HG02981 (cell line): ENCODE data around the gene COX7B2.

ENCODE experiments used
- ATAC-seq: cut with Tn5 transposase; IDR thresholded peaks from one replicate; pipeline ENCODE4 v1.9.1; 2021; ENCODE audit warnings: mild to moderate bottlenecking, moderate library complexity; ENCODE audit not compliant: unreplicated experiment

COX7B2 gene

DNA sequence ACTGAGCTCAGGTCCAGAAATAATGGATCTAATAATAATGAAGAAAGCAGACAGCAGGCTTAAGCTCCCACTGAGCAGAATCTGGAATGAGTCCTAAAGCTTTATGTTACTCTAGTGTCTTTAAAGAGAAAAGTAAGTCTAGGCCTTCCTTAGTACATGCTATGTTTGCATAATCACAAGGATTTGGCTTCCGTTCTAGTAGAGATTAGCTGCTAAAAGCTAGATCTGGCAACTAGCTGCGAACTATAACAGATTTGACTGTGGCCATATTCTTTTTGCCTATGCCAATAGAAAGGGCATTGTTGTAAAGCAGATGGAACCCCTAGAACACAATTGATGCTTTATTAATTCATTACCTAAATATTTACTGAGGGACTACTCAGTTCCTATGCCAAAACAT lies 19.0 kb downstream of the COX7B2 start:
- no peak for ATAC-seq

DNA sequence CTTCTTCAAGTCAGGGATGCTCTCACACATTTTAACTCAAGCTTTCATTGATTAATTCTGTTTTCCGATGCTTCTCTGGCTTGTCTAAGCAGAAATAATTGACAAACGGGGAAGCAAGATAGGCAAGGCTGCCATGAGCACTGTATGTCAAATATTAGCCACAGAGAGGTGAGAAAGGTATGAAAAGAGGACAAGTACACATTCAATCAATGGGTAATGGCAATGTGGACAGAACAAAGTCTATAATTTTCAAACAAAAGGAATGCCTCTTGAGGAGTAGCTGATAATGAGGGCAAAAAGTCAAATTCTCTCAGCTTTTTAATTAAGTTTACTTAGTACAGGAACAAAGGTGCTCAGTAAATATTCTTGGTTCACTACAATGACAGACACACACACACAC lies 19.6 kb downstream of the COX7B2 start:
- no peak for ATAC-seq

DNA sequence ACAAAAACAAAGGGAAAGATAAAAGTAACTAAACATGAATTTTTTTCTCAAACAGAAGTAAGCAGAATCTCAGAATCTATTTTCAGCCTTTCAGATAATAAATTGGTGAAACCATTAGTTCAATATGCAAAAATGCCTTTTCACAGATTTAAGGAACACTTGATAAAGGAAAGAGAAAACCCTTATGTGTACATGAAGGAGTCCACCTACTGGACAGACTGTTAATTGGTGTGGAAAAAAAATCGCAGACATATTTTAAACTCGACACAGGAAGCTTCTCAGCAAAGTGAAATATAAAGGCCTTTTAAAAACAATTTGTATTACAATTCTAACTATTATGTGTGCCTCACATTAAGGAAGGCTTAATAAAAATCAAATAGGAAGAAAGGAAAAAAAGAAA lies 22.3 kb downstream of the COX7B2 start:
- ATAC-seq, result no peak

DNA sequence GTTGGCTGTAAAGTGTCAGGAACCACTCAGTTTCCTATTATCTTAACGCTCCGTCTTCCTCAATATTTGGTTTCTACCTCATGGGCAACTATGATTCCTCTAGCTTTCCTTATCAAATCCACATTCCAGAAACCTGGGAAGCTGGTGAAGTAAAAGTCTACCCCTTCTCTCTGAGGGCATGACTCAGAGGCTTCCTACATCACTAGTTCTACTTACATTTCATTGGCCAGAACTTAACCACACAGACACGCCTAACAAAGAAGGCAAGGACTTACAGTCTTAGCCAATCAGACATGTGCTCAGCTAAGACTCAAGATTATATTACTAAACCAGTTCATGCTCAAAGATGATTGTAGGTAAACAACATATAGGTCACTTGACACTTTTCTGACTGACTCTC lies 30.4 kb downstream of the COX7B2 start:
- no peak for ATAC-seq

DNA sequence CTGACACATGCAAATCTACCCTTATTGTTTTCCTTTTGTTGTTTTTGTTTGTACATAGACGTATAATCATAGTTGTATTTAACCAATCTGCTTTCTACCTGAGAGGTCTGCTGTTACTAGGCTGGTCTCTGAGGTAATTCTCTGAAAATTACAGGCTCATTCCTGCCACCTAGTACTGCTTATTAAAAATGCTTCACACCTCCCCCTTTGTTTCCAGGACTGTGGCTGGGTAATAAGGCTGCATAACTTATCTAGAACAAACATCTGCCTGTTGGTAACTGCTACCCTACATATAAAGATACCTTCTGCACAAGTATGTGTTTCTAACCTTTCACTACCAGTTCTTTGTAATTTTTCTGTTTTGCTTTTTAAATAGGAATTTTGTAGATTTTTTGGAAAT lies 34.2 kb downstream of the COX7B2 start:
- no peak for ATAC-seq

DNA sequence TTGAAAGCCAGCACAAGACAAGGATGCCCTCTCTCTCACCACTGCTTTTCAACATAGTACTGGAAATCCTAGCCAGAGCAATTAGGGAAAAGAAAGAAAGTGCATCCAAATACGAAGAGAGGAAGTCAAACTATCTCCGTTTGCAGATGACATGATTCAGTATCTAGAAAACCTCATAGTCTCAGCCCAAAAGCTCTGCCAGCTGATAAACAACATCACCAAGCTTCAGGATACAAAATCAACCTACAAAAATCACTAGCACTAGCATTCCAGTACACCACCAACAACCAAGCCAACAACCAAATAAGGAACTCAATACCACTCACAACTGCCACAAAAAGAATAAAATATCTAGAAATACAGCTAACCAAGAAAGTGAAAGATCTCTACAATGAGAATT lies 38.6 kb downstream of the COX7B2 start:
- ATAC-seq, result no peak

DNA sequence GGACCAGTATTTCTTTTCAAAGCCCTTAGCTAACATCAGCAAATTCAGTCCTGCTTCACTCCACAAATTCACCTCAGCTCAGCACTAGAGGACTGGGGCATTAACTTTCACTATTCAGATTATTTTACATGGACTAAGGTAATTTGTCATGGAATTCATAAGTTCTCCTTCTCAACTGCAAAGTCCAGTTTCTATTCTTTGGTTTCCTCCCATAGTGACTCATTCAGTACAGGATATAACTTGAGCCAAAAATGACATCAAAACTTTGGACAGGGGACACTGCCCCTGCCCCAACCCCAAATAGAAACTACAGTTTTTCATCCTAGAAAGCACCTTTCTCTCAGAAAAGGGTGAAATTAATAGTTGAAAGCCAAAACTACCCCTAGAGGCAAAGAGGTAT lies 52.7 kb downstream of the COX7B2 start:
- no peak for ATAC-seq

DNA sequence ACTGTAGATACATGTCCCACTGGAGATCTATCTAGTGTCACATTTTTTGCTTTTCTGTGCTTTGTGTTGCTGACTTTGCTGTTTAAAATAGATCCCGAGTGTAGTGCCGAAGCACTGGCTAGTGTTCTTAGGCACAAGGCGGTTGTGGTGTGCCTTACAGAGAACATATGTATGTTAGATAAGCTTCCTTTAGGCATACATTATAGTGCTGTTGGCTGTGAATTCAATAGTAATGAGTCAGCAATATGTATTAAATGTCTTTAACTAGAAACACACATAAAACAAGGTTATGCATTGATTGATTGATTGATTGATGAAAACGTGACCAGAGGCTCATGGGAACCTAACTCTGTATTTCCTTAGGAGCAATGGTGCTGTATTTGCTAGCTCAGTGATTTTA lies 56.2 kb downstream of the COX7B2 start:
- no peak for ATAC-seq

DNA sequence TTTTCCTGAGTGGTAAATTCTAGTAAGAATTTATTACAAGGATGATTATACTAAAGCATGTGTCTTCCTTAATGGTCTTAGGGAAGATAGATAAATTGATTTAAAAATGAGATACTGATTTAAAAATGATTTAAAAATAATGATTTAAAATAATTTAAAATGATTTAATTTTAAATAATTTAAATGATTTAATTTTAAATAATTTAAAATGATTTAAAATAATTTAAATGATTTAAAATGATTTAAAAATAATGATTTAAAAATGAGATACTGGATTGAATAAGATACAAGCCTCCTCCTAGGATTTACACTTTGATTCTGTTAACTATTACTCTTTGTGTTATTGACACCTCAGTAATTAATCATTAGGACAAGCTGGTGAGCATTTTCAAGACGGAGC lies 59.0 kb downstream of the COX7B2 start:
- ATAC-seq, result no peak

DNA sequence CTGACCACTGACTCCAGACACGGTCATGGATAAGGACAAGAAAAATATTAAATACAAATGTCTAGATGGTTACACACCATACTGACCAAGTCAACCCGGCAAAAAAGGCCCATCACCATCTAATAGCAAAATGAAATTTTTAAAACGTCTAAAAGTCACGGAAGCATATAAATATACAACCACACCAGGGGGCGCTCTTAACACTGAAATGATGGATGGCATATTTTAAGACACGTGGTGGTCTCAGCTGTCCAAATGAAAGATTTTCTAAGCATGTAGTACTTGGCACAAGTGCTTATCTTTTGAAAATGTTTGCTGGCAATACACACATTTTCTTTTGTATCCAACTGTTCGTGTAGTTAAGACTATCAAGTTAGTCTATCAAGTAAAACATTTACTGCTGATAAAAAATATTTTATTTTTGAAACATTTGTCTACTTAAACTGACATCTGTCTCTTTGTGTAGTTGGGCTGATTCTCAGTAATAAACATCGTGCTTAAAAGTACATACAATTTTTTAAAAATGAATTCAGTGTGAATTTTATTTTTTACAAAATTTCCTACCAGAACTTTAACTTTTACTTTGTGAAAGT lies 64.6 kb downstream of the COX7B2 start:
- ATAC-seq, result peak; percentile 72

DNA sequence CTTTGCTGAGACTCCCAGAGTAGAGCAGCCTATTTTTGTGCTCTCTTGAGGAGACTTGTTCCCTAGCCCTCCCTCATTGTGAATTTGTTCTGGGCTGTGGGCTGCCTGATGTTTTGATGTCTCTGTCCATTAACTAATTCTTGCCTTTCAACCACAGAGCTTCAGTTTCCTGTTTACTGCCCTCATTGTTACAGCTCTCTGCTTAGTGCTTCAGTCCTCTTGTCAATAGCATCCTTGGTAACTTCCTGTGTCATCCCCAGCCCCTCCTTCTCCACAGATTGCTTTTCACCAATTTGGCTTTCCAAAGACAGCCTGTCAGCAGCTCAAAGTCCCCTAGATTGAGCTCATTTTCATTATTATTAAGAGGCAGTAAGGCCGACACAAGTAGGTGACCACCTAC lies 69.9 kb downstream of the COX7B2 start:
- no peak for ATAC-seq

DNA sequence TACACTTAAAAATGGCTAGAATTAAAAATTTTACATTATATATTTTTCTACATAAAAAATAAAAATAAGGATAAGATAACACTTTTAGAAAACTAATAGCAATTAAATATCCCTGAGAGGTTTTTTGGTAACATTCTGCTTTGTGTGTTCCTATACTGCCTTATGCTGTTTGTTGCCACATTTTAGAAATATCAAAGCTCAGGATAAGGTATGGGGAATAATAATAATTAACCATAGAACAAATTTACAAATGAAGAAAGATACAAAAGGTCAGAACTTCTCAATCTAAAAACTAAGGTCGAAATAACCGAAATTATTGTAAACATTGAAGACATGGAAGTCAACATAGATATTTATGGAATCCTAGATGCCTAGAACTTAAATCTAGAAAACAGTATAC lies 71.4 kb downstream of the COX7B2 start:
- ATAC-seq, result no peak

DNA sequence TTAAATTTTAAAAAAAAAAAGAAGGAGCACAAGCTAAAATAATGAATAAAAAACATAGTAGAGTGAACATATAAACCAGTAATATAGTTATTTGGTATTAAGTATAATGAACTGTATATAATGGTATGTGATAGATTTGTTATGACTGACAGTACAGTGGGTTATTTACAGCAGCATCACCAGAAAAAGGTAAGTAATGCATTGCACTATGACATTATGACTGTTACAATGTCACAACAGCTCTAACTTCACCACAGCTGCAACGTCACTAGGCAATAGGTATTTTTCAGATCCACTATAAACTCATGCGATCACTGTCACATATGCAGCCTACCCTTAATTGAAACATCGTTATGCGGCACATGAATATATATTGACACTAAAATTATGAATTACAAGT lies 72.5 kb downstream of the COX7B2 start:
- ATAC-seq, result no peak

DNA sequence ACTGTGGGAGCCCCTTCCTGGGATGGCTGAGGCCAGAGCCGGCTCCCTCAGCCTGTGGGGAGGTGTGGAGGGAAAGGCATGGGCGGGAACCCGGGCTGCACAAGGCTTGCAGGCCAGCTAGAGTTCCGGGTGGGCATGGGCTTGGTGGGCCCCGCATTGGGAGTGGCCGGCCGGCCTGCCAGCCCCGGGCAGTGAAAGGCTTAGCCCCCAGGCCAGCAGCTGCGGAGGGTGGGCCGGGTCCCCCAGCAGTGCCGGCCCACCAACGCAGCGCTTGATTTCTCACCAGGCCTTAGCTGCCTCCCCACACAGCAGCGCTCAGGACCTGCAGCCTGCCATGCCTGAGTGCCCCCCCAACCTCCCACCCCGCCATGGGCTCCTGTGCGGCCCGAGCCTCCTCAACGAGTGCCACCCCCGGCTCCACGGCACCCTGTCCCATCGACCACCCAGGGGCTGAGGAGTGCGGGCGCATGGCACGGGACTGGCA lies 78.0 kb downstream of the COX7B2 start:
- ATAC-seq, result no peak

DNA sequence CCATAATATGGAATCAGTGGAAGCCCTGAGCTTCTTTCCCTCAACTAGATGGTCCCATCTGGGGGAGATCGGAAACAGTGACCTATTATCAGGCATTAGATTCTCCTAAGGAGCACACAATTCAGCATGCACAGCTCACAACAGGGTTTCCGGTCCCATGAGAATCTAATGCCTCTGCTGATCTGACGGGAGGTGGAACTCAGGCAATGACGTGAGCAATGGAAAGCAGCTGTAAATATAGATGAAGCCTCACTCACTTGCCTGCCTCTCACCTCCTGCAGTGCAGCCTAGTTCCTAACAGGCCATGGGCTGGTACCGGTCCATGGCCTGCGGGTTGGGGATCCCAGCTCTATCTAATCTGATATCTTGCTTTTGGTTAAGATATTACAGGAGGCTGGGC lies 88.9 kb downstream of the COX7B2 start:
- no peak for ATAC-seq

DNA sequence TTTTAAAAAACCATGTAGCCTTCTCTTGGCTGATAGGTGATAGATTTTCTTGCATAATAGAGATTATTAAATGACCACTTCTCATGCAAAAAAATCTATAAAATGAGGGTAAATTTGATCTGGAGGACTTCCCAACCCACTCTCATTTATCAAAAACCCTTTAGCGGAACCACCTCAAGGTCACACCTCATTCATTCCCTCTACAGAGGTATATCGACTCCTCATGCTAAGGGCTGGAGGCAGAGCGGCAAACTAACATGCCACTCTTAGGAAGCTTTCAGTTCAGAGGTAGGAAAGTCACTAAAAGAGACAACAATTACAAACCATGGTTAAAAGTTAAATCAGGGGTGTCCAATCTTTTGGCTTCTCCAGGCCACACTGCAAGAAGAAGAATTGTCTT lies 90.0 kb downstream of the COX7B2 start:
- no peak for ATAC-seq

DNA sequence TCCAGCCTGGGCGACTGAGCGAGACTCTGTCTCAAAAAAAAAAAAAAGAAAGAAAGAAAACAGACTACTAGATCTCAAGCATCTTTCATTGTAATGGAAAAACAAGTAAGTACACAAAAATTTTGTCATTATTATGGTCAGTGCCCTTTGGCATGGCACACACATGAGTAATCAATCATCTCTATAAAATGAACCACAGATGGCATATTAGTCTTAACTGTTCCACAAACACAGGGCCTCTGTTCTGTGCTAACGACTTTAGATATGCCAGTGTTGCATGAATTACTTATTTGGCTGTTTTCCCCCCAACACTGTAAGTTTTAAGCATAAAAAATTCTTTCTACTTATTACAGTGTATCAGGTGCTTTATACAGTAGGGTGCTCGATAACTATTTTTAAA lies 90.4 kb downstream of the COX7B2 start:
- ATAC-seq, result no peak

DNA sequence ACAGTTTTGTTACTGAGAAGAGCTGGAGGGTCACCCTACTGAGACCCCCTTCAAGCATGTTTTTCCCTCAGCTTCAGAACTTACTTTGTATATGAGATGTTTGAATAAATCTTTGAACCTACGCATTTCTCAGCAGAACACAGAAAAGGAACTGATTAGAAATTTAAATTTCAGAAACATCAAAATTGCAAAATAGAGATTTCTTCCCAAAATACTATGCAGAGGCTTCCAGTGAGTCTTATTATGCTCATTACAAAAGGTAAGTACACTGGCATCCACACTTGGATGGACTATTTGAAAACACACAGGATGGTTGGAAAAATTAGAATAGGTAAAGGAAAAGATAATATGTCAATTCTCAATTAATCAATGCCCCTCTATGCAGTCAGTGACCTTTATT lies 91.2 kb downstream of the COX7B2 start:
- ATAC-seq, result no peak

DNA sequence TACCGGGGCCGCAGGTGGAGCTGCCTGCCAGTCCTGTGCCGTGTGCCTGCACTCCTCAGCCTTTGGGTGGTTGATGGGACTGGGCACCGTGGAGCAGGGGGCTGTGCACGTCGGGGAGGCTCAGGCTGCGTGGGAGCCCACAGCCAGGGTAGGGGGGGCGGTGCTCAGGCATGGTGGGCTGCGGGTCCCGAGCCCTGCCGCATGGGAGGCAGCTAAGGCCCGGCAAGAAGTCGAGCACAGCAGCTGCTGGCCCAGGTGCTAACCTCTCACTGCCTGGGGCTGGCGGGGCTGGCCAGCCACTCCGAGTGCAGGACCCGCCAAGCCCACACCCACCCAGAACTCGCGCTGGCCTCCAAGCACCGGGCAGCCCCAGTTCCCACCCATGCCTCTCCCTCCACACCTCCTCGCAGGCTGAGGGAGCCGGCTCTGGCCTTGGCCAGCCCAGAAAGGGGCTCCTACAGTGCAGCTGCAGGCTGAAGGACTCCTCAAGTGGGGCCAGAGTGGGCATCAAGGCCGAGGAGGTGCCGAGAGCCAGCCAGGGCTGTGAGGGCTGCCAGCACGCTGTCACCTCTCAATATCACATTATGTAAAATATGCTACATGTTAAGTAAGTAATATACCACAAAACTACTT lies 104.1 kb downstream of the COX7B2 start:
- ATAC-seq, result no peak

DNA sequence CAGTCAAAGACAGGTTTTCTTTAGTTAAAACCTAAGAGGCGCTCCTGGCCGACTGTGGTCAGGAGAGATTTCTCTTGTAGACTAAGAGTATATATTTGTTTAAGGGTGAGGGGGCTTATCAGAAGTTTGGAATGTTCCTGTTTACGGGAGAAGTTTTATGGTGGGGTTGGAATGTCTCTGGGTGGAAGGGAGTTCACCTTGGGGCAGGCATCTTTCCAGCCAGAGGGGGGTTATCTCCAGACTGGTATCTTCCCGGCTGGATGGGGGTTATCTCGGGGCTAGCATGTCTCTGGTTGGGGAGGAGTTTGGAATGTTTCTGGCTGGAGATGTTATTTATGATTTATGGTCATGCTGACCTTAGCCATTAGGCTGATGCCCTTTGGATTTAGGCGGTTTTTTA lies 116.0 kb downstream of the COX7B2 start:
- ATAC-seq, result no peak

DNA sequence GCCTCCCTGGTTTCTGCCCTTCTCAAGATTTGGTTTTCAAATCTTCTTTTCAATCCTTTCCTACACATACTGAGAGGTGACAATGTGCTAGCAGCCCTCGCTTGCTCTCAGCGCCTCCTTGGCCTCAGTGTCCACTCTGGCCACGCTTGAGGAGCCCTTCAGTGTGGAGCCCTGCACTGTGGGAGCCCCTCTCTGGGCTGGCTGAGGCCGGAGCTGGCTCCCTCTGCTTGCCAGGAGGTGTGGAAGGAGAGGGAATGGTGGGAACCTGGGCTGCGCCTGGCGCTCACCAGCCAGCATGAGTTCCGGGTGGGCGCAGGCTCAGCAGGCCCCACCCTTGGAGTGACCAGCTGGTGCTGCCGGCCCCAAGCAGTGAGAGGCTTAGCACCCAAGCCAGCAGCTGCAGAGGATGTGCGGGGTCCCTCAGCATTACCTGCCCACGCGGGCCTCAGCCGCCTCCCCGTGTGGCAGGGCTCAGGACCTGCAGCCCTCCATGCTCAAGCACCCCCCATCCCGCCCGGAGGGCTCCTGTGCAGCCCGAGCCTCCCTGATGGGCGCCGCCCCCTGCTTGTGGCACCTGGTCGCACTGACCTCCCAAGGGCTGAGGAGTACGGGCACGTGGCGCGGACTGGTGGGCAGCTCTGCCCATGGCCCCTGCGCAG lies 127.5 kb downstream of the COX7B2 start:
- ATAC-seq, result no peak

DNA sequence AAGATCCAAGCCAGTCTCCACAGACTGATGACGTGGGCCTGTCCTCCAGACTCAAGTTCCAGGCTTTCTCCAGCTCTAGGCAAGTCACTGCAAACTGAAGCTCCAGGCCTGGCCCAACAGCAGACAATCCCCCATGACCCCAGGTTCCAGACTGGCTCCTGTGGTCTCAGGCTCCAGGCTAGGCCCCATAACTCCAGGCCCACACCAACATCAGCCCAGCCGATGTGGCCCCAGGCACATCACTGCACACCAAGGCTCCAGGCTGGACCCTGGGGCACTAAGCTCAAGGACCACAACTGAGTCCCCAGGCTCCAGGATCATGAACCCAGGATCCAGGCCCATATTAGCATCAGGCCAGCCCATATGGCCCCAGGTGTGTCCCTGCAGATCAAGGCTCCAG lies 143.6 kb downstream of the COX7B2 start:
- no peak for ATAC-seq

DNA sequence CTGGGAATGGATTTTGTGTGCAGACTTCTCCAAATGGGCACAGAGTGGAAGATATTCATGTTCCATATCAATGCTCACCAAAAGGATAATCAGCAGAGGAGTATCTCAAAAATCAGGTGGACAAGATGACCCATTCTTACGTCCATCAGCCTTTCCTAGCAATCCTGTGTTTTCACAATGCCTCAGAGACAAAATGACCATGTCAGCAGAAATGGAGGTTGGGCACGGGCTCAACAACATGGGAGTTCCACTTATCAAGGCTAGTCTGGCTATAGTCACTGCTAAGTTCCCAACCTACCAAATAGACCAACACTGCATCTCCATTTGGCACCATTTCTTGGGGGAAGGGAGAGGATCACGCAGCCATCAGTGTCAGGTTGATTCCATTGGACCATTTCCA lies 179.0 kb downstream of the COX7B2 start:
- ATAC-seq, result no peak
